H1 (cell line): Measurements from ENCODE around the gene SELENOK. TPM values are rescaled to one million over a fixed set of nuclear protein-coding genes. Genes with fewer than 3 reads are reported as not detected.

ENCODE experiments used
- CTCF ChIA-PET: fragments of 300-600 bp; sonication (Branson Sonifier 250); formaldehyde crosslinking; loops from one replicate; lab custom pipeline; 2021; ENCODE audit not compliant: partially characterized antibody; lab: Charles Lee
- POLR2A ChIA-PET: fragments of 300-600 bp; sonication (Branson Sonifier 250); formaldehyde crosslinking; loops from one replicate; lab custom pipeline; 2021; ENCODE audit warnings: inconsistent platforms; ENCODE audit not compliant: partially characterized antibody; lab: Charles Lee
- DNase-seq, 2 experiments: peaks; one replicate each; pipeline versions ENCODE4 v3.0.0 to v3.0.0-alpha.2; 2010 to 2022; ENCODE audit warnings: low spot score in 2 of 2, low read depth in 1 of 2, mixed read lengths in 1 of 2
- FAIRE-seq: peaks from 2 replicates; lab custom pipeline; 2011; peaks lifted over from hg19 to GRCh38; lab: Jason Lieb, UNC
- H2AFZ ChIP-seq: 2 replicates; pipeline ENCODE4 v1.8.1; 2012; ENCODE audit warnings: low read length, inconsistent platforms
- H2AK5ac ChIP-seq: 2 replicates; pipeline ENCODE4 v1.6.1; 2013; ENCODE audit warnings: low read depth, low read length
- H2BK120ac ChIP-seq: replicated peaks from 2 replicates; pipeline ENCODE3; 2013; ENCODE audit warnings: low read depth, low read length, inconsistent platforms
- H2BK12ac ChIP-seq: 2 replicates; pipeline ENCODE4 v1.6.1; 2013; ENCODE audit warnings: low read depth, low read length
- H2BK15ac ChIP-seq: 2 replicates; pipeline ENCODE4 v1.6.1; 2013; ENCODE audit warnings: low read length
- H2BK20ac ChIP-seq: 2 replicates; pipeline ENCODE4 v1.6.1; 2013; ENCODE audit warnings: low read length
- H2BK5ac ChIP-seq: 2 replicates; pipeline ENCODE4 v1.6.1; 2013; ENCODE audit warnings: low read depth, low read length
- H3K14ac ChIP-seq: 2 replicates; pipeline ENCODE4 v1.6.1; 2013; ENCODE audit warnings: inconsistent platforms; ENCODE audit not compliant: insufficient read length
- H3K18ac ChIP-seq: 2 replicates; pipeline ENCODE4 v1.6.1; 2013; ENCODE audit warnings: low read length; ENCODE audit errors: extremely low read depth
- H3K23ac ChIP-seq: 2 replicates; pipeline ENCODE4 v1.6.1; 2013; ENCODE audit warnings: inconsistent platforms; ENCODE audit not compliant: insufficient read length
- H3K23me2 ChIP-seq: 2 replicates; pipeline ENCODE4 v1.6.1; 2013; ENCODE audit warnings: low read depth, low read length
- H3K27ac ChIP-seq: 2 replicates; pipeline ENCODE4 v1.6.1; 2011; ENCODE audit warnings: low read depth, low read length, inconsistent platforms
- H3K27me3 ChIP-seq, 4 experiments: replicated peaks in 1 of 4; 1 replicate in 1 of 4; 2 replicates in 3 of 4; pipeline versions ENCODE4 v1.6.1 to v1.8.1; 2011 to 2013; ENCODE audit warnings: low read length in 3 of 4, mild to moderate bottlenecking in 3 of 4, inconsistent platforms in 2 of 4, mixed read lengths in 2 of 4, moderate library complexity in 1 of 4; ENCODE audit not compliant: control insufficient read depth in 3 of 4, insufficient read depth in 3 of 4; ENCODE audit errors: extremely low read depth in 1 of 4
- H3K36me3 ChIP-seq, 4 experiments: 2 replicates each; pipeline versions ENCODE4 v1.6.1 to v1.8.1; 2011 to 2013; ENCODE audit warnings: mild to moderate bottlenecking in 4 of 4, low read length in 3 of 4, moderate library complexity in 2 of 4, control low read depth in 1 of 4, inconsistent platforms in 1 of 4; ENCODE audit not compliant: insufficient read depth in 4 of 4, control insufficient read depth in 2 of 4
- H3K4ac ChIP-seq: replicated peaks from 2 replicates; pipeline ENCODE3; 2013; ENCODE audit warnings: low read length, low read depth, mixed read lengths, inconsistent platforms; ENCODE audit not compliant: insufficient read length
- H3K4me1 ChIP-seq, 4 experiments: replicated peaks in 1 of 4; 1 replicate in 1 of 4; 2 replicates in 3 of 4; pipeline versions ENCODE4 v1.6.1 to v1.8.1; 2011 to 2013; ENCODE audit warnings: low read length in 3 of 4, inconsistent platforms in 2 of 4, mixed read lengths in 1 of 4; ENCODE audit not compliant: insufficient read depth in 4 of 4, control insufficient read depth in 3 of 4
- H3K4me2 ChIP-seq, 2 experiments: 2 replicates each; pipeline versions ENCODE4 v1.6.1 to v1.8.1; 2011 to 2013; ENCODE audit warnings: low read depth in 2 of 2, low read length in 2 of 2, control low read depth in 1 of 2, inconsistent platforms in 1 of 2, mild to moderate bottlenecking in 1 of 2; ENCODE audit not compliant: insufficient read depth in 1 of 2
- H3K4me3 ChIP-seq, 4 experiments: fragments of 200-600, 300-600 bp in 1 of 4; sonication (generic), shearing (Covaris generic), sonication (Bioruptor Twin) in 1 of 4; 2 replicates each; pipeline versions ENCODE4 v1.5.1 to v1.8.1; 2011 to 2016; ENCODE audit warnings: low read length in 4 of 4, low read depth in 3 of 4, control low read depth in 2 of 4, inconsistent platforms in 2 of 4, mild to moderate bottlenecking in 2 of 4, mixed read lengths in 1 of 4, moderate library complexity in 1 of 4; ENCODE audit not compliant: insufficient read depth in 2 of 4; ENCODE audit errors: extremely low read depth in 1 of 4
- H3K56ac ChIP-seq: replicated peaks from 2 replicates; pipeline ENCODE3; 2013; ENCODE audit warnings: low read depth, mild to moderate bottlenecking, mixed read lengths, low read length, inconsistent platforms; ENCODE audit not compliant: insufficient read length
- H3K79me1 ChIP-seq: 2 replicates; pipeline ENCODE4 v1.6.1; 2013; ENCODE audit warnings: low read depth, low read length, control low read depth
- H3K79me2 ChIP-seq, 2 experiments: 2 replicates each; pipeline versions ENCODE4 v1.6.1 to v1.8.1; 2012 to 2013; ENCODE audit warnings: low read length in 2 of 2, mild to moderate bottlenecking in 2 of 2, inconsistent platforms in 1 of 2; ENCODE audit not compliant: insufficient read depth in 2 of 2, control insufficient read depth in 1 of 2
- H3K9ac ChIP-seq, 4 experiments: replicated peaks in 1 of 4; 1 replicate in 1 of 4; 2 replicates in 3 of 4; pipeline versions ENCODE4 v1.6.1 to v1.8.1; 2011 to 2013; ENCODE audit warnings: low read depth in 3 of 4, low read length in 3 of 4, control low read depth in 2 of 4, mild to moderate bottlenecking in 2 of 4, moderate library complexity in 2 of 4, inconsistent platforms in 1 of 4; ENCODE audit errors: extremely low read depth in 1 of 4
- H3K9me3 ChIP-seq, 2 experiments: 2 replicates each; pipeline versions ENCODE4 v1.6.1 to v1.8.1; 2012 to 2013; ENCODE audit warnings: mild to moderate bottlenecking in 2 of 2, moderate library complexity in 2 of 2, control low read depth in 1 of 2, inconsistent platforms in 1 of 2, low read depth in 1 of 2, low read length in 1 of 2, mixed read lengths in 1 of 2; ENCODE audit not compliant: insufficient read depth in 2 of 2
- H4K20me1 ChIP-seq, 2 experiments: replicated peaks in 1 of 2; 2 replicates each; pipeline versions ENCODE3 to v1.8.1; 2011 to 2013; ENCODE audit warnings: inconsistent platforms in 2 of 2, low read length in 2 of 2, mild to moderate bottlenecking in 1 of 2; ENCODE audit not compliant: insufficient read depth in 2 of 2, control insufficient read depth in 1 of 2
- H4K5ac ChIP-seq: 2 replicates; pipeline ENCODE4 v1.6.1; 2013; ENCODE audit warnings: low read length, low read depth, mixed read lengths, inconsistent platforms; ENCODE audit not compliant: insufficient read length
- H4K8ac ChIP-seq: 2 replicates; pipeline ENCODE4 v1.8.0; 2013; ENCODE audit warnings: mild to moderate bottlenecking, moderate library complexity, low read length, inconsistent platforms; ENCODE audit not compliant: insufficient read depth; ENCODE audit errors: extremely low read depth
- H4K91ac ChIP-seq: replicated peaks from 2 replicates; pipeline ENCODE3; 2013; ENCODE audit warnings: low read length, mixed read lengths, inconsistent platforms; ENCODE audit not compliant: insufficient read length
- GABPA ChIP-seq: IDR thresholded peaks from 2 replicates; pipeline ENCODE4 v1.6.1; 2011; ENCODE audit warnings: mild to moderate bottlenecking, low read length, moderate library complexity, borderline replicate concordance; ENCODE audit not compliant: insufficient read depth
- SAP30 ChIP-seq: fragments of 300-600 bp; sonication (generic); IDR thresholded peaks from 2 replicates; pipeline ENCODE4 v1.7.1; 2012; ENCODE audit warnings: low read length, moderate library complexity, mild to moderate bottlenecking, inconsistent platforms; ENCODE audit not compliant: insufficient read depth, insufficient replicate concordance
- WGBS, 2 experiments: shearing (Covaris generic) in 1 of 2; methylation state at CpG; one replicate each; pipeline versions ENCODE4 v1.1.6 to v1.1.7; 2013 to 2015; ENCODE audit warnings: low lambda C conversion rate in 2 of 2, mixed read lengths in 2 of 2, inconsistent platforms in 1 of 2, low coverage in 1 of 2, missing lambda C conversion rate in 1 of 2; ENCODE audit not compliant: insufficient replicate concordance in 2 of 2, insufficient coverage in 1 of 2, insufficient read length in 1 of 2; ENCODE audit errors: extremely low coverage in 1 of 2, missing lambda C conversion rate in 1 of 2; 5-methylcytosine and 5-hydroxymethylcytosine counted together
- polyA plus RNA-seq, 7 experiments: library from polyadenylated mRNA; depleted of rRNA in 3 of 7; stranded (reverse) in 5 of 7; unstranded in 2 of 7; fragments of >200 nt in 5 of 7; fragments of 200-250 nt in 2 of 7; gene quantifications; 1 replicate in 5 of 7; 2 replicates in 1 of 7; 4 replicates in 1 of 7; pipeline versions ENCODE4 v1.2.1 to v1.2.3, GENCODE V29; 2011 to 2013; ENCODE audit warnings: missing spikeins in 2 of 7, mixed read lengths in 2 of 7
- total RNA-seq: library from RNA; stranded (reverse); fragmentation: NEBNext Ultra II Directional; extraction: Animal tissue kit (Norgen Biotek cat#: 25700); gene quantifications from 2 replicates; pipeline ENCODE4 v1.2.1, GENCODE V29; 2021

Gene SELENOK
- total and polyA plus RNA-seq, 2 of the 8 experiments (the other 6 are each of a cell fraction or from before 2014, with no cell fraction given), result 26.9 to 40.2 TPM

- FAIRE-seq, result no peak
- H3K4me3 ChIP-seq, result no peak overlapping the region
- H2AK5ac ChIP-seq, result no peak overlapping the region
- no peak overlapping the region for H2AFZ ChIP-seq
- TF ChIP-seq SAP30, result no peak
- no peak for TF ChIP-seq GABPA
- no peak overlapping the region for H4K5ac ChIP-seq
- DNase-seq, result no peak
- H2BK12ac ChIP-seq, result no peak overlapping the region
- no peaks in the 10 kb centered on the region for H3K79me2 ChIP-seq
- ChIA-PET POLR2A (no interaction called here), CTCF (interaction anchor here (0.7 to 4.5 kb wide), 11 partner anchors 10 to 485 kb away, joined by 3 to 33 read pairs (median 3); no protein-coding TSS in a partner anchor)
- H3K4me2 ChIP-seq, result no peak overlapping the region
- no peak overlapping the region for H3K23ac ChIP-seq
- H4K20me1 ChIP-seq, result no peaks in the 10 kb centered on the region
- no peak overlapping the region for H3K27ac ChIP-seq
- peaks cover 3 to 4% of the 10 kb centered on the region in 2 experiments; a peak in 1 of 4 replicates for H3K9me3 ChIP-seq
- 98% methylated on average over 6 of the region's 6 CpGs; no CpG with 5 or more reads in 1 of the 2 experiments for WGBS, 2 experiments
- H2BK15ac ChIP-seq, result no peak overlapping the region
- H4K91ac ChIP-seq, result no peak overlapping the region
- no peaks in the 10 kb centered on the region for H3K36me3 ChIP-seq
- H3K4me1 ChIP-seq, result no peaks in the 10 kb centered on the region
- H2BK20ac ChIP-seq, result no peak overlapping the region
- H2BK5ac ChIP-seq, result no peak overlapping the region
- no peak overlapping the region for H3K9ac ChIP-seq
- H3K18ac ChIP-seq, result no peak overlapping the region
- H3K14ac ChIP-seq, result no peak overlapping the region
- H3K79me1 ChIP-seq, result no peaks in the 10 kb centered on the region
- H3K27me3 ChIP-seq, result no peaks in the 10 kb centered on the region
- no peak overlapping the region for H3K4ac ChIP-seq
- H3K23me2 ChIP-seq, result no peaks in the 10 kb centered on the region
- no peak overlapping the region for H4K8ac ChIP-seq
- no peak overlapping the region for H2BK120ac ChIP-seq
- H3K56ac ChIP-seq, result no peak overlapping the region
Observed at GRCh38 chr3:53941184-53941583, 49.5 kb upstream of the SELENOK start.
